Measurements from ENCODE around the gene HNRNPUL1.

DNA sequence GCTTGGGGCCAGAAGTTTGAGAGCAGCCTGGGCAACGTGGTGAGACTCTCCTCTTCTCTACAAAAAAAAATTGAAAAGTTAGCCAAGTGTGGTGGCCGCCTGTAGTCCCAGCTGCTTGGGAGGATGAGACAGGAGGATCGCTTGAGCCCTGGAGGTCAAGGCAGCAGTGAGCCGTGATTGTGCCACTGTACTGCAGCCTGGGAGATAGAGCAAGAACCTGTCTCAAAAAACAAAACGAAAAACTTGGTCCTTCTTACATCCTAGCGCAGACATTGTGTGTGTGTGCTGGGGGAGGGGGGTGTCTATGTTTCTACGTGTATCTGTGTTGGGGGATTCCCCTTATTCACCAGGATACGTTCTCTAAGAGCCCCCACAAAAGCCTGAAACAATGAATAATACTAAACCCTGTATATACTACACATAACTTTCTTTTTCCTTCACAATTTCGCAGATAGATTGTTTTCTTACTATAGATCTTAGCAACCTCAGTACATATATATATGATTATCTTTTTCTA lies 37.2 kb upstream of the HNRNPUL1 start:
- TF ChIP-seq EZH2phosphoT487 (IDR thresholded peaks at IDR 0.05; ENCODE audit: borderline replicate concordance, low read length) (no peak), EZH2 (IDR thresholded peaks at IDR 0.05; ENCODE audit: low read length, unreplicated experiment) (no peak), CTCF (conservative IDR thresholded peaks at IDR 0.05; ENCODE audit: low read depth, low read length) (no peak)
